ENCODE data around the gene ZNF774. TPM values are rescaled to one million over a fixed set of nuclear protein-coding genes. Genes with fewer than 3 reads are reported as not detected.

The ZNF774 gene
- total RNA-seq, 3 donors from 2014 or later (not counting 1 experiment from before 2014, with no cell fraction given), result 0.34 to 0.70 (median 0.47) TPM

- Histone ChIP-seq H3K36me3 (ENCODE audit: control insufficient read depth, insufficient read depth, low read length) (no peaks in the 10 kb centered on the region), H3K9me3 (ENCODE audit: control insufficient read depth, insufficient read depth, low read length) (no peaks in the 10 kb centered on the region), H3K4me1 (ENCODE audit: control insufficient read depth, insufficient read depth, low read length) (peaks cover 4% of the 10 kb centered on the region), H3K27me3 (ENCODE audit: control insufficient read depth, insufficient read depth, low read length) (no peaks in the 10 kb centered on the region), H3K27ac (ENCODE audit: low read length) (no peak overlapping the region), H3K4me3 (ENCODE audit: low read length) (no peak overlapping the region)
- peaks cover 2 to 8% of the 10 kb centered on the region in 2 donors for H3K27me3 Mint-ChIP-seq (ENCODE audit: low read depth in 2 of 2)
- 88% methylated on average over 4 of the region's 4 CpGs for WGBS (ENCODE audit: insufficient coverage)
- TF ChIP-seq CTCF (IDR thresholded peaks at IDR 0.05), result no peak
- ATAC-seq (no peak), DNase-seq (no peak)
- peaks cover 8 to 9% of the 10 kb centered on the region in 2 donors for H3K4me1 Mint-ChIP-seq
- intact Hi-C loops (cut with micrococcal nuclease), result no loop called here
- H3K36me3 Mint-ChIP-seq, result no peaks in the 10 kb centered on the region
- no peak overlapping the region for H3K4me3 Mint-ChIP-seq
- no peaks in the 10 kb centered on the region for H3K9me3 Mint-ChIP-seq
- H3K27ac Mint-ChIP-seq, result no peak overlapping the region
These were observed 33.5 kb upstream of the ZNF774 start for GRCh38 chr15:90318591-90318990.

GRCh38 chr15:90320062-90320884 is 31.8 kb upstream of the ZNF774 start:
- H3K36me3 ChIP-seq (ENCODE audit: control insufficient read depth, insufficient read depth, low read length), result no peaks in the 10 kb centered on the region
- no peak overlapping the region for H3K4me3 ChIP-seq (ENCODE audit: low read length)
- H3K4me1 Mint-ChIP-seq, result peaks cover 8 to 9% of the 10 kb centered on the region in 2 donors
- no peak overlapping the region for H3K27ac ChIP-seq (ENCODE audit: low read length)
- no peaks in the 10 kb centered on the region for H3K36me3 Mint-ChIP-seq
- no peaks in the 10 kb centered on the region for H3K9me3 Mint-ChIP-seq
- intact Hi-C loops (cut with micrococcal nuclease), result loop anchor here (1.0 to 10.0 kb wide), 4 partner anchors 42 to 565 kb away; no protein-coding TSS in a partner anchor
- H3K4me3 Mint-ChIP-seq, result peak overlapping the region; percentile 3
- WGBS (ENCODE audit: insufficient coverage), result 23% methylated on average over 16 of the region's 17 CpGs
- peaks cover 0 to 3% of the 10 kb centered on the region in 2 donors for H3K27me3 Mint-ChIP-seq (ENCODE audit: low read depth in 2 of 2)
- DNase-seq, result peak; percentile 55 to 88
- peaks cover 4% of the 10 kb centered on the region for H3K4me1 ChIP-seq (ENCODE audit: control insufficient read depth, insufficient read depth, low read length)
- TF ChIP-seq CTCF (IDR thresholded peaks at IDR 0.05), result peak; percentile 91
- H3K27ac Mint-ChIP-seq, result peak overlapping the region in 1 of 2 donors; percentile 23
- peak; percentile 96 to 100 (median 99) for ATAC-seq
- no peaks in the 10 kb centered on the region for H3K27me3 ChIP-seq (ENCODE audit: control insufficient read depth, insufficient read depth, low read length)
- H3K9me3 ChIP-seq (ENCODE audit: control insufficient read depth, insufficient read depth, low read length), result no peaks in the 10 kb centered on the region

GRCh38 chr15:90320885-90321278 is 31.2 kb upstream of the ZNF774 start:
- Mint-ChIP-seq H3K27ac (no peak overlapping the region), H3K4me3 (no peak overlapping the region), H3K9me3 (no peaks in the 10 kb centered on the region), H3K36me3 (no peaks in the 10 kb centered on the region), H3K27me3 (ENCODE audit: low read depth in 2 of 2) (peaks cover 0 to 3% of the 10 kb centered on the region in 2 donors), H3K4me1 (peaks cover 8 to 9% of the 10 kb centered on the region in 2 donors)
- Histone ChIP-seq H3K36me3 (ENCODE audit: control insufficient read depth, insufficient read depth, low read length) (no peaks in the 10 kb centered on the region), H3K27me3 (ENCODE audit: control insufficient read depth, insufficient read depth, low read length) (no peaks in the 10 kb centered on the region), H3K9me3 (ENCODE audit: control insufficient read depth, insufficient read depth, low read length) (no peaks in the 10 kb centered on the region), H3K4me3 (ENCODE audit: low read length) (no peak overlapping the region), H3K27ac (ENCODE audit: low read length) (no peak overlapping the region), H3K4me1 (ENCODE audit: control insufficient read depth, insufficient read depth, low read length) (peaks cover 4% of the 10 kb centered on the region)
- ATAC-seq (no peak), DNase-seq (no peak)
- WGBS (ENCODE audit: insufficient coverage), result no CpG with 5 or more reads among the region's 1 CpG
- no peak for TF ChIP-seq CTCF (IDR thresholded peaks at IDR 0.05)
- intact Hi-C loops (cut with micrococcal nuclease), result loop anchor here (1.0 to 10.0 kb wide), 4 partner anchors 41 to 564 kb away; no protein-coding TSS in a partner anchor

All from natural killer cell (primary cell).